ENCODE results near the gene SPRYD3. TPM values are rescaled to one million over a fixed set of nuclear protein-coding genes. Genes with fewer than 3 reads are reported as not detected.

Gene SPRYD3
- 39.2 TPM for total RNA-seq

GRCh38 chr12:53079226-53080117 lies at the start of gene SPRYD3:
Gene SPRYD3, minus strand, starts transcription at chr12:53079390. Its CDS starts 57 bp downstream, at chr12:53079333.

DNA sequence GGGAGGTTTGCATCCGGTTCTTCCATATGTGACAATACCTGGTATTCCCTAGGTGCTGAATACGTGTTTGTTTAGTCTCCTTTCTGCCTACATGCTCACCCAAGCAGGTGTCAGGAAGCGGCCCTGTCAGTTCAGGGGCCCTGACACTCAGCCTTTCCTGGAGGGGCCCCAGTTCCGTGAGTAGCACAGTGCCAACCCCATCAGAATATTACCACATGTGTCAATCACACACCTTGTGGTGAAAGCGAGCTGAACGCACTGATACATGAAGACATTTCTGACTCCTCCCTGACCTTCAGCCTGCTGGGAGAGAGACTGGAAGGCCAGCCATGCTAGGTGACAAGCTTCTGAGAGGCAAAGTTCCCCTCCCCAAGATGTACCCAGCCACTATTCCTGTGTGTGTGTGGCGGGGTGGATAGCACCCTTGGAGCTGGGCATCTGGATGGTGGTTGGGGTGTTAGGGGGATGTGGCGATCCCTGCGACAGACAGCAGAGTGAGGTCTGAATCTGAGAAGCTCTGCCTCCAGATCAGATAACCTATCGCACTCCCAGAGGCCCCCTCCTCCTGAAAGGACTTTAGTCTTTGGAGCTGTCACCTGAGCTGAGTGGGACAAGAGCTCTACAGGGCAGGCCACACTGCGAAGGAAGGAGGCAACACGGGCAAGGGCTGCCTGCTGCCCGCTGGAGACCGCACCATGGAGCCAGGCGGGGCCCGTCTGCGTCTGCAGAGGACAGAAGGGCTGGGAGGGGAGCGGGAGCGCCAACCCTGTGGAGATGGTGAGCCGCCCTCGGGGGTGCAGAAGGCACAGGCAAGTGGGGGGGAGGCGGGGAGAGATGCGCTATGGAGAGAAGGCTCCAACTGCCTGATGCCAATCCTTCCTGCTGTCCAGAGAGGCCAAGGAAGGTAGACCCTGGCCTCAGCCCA lies 24.0 kb upstream of the SPRYD3 start, which contains the start of gene SOAT2:
Gene SOAT2, plus strand, starts transcription at position 604 of the 925 bp plus-strand sequence. Its CDS starts 92 bp downstream, at position 696.

GRCh38 chr12:53097564-53098353 lies 18.6 kb upstream of the SPRYD3 start, which contains the start of gene IGFBP6:
Gene IGFBP6, plus strand, starts transcription at chr12:53097667. Its CDS starts 51 bp downstream, at chr12:53097718.

DNA sequence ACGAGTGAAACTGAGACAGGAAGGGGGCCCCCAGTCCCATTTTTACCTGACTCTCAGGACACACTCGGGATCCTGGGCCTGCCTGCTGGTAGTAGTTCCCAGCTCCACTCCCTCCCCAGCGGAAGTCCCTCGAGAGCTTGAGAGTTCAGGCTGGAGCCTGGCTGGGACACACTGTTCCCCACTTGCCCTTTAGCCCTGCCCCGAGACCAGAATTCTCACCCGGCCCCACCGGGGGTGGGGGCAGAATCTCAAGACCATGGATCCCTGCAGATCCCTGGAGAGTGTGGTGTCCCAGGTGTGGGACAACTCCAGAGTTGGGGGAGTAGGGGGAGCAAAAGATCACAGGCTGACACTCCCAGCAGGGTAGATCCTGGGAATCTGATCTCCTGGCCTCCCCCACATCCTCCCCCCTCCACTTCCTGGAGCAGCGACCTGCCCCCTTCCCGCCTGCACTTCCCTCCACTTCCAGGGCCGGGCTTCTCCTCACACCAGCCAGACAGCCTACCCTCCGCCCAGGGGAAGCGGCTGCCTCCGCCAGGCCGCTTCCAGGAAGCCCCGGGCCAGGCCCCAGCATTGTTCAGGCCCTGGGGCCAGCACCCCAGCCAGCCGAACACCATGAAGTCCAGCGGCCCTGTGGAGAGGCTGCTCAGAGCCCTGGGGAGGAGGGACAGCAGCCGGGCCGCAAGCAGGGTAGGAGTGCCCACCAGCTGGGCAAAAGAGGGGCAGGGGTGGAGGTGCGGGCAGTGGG lies 29.4 kb downstream of the SPRYD3 start, which contains the start of gene TNS2:
Gene TNS2, plus strand, starts transcription at position 495 of the 748 bp plus-strand sequence. Its CDS starts 121 bp downstream, at position 616.

Small RNA genes lying within 50 kb of the gene (small RNA-seq; reads per million reads assigned to genes)
- not detected for gene MIR6757

Other genes with a start within 250 kb of the SPRYD3 start
- gene KRT79, start 245.1 kb downstream of the SPRYD3 start, total RNA-seq = not detected
- gene KRT78, start 230.4 kb downstream of the SPRYD3 start, total RNA-seq = not detected
- gene KRT8, start 174.3 kb downstream of the SPRYD3 start, total RNA-seq = 0.92 TPM
- gene KRT18, start 130.3 kb downstream of the SPRYD3 start, total RNA-seq = 19.4 TPM
- gene EIF4B, start 72.9 kb downstream of the SPRYD3 start, total RNA-seq = 601 TPM
- 16.1 TPM for gene TNS2, start 29.3 kb downstream of the SPRYD3 start, total RNA-seq
- 12.7 TPM for gene IGFBP6, start 18.3 kb upstream of the SPRYD3 start, total RNA-seq
- gene SOAT2, start 24.1 kb upstream of the SPRYD3 start, total RNA-seq = not detected
- 17.8 TPM for gene ZNF740, start 101.3 kb upstream of the SPRYD3 start, total RNA-seq
- 16.6 TPM for gene CSAD, start 101.5 kb upstream of the SPRYD3 start, total RNA-seq
- 0.46 TPM for gene ITGB7, start 127.9 kb upstream of the SPRYD3 start, total RNA-seq
- gene RARG, start 152.8 kb upstream of the SPRYD3 start, total RNA-seq = 2.1 TPM
- 2.5 TPM for gene ESPL1, start 188.9 kb upstream of the SPRYD3 start, total RNA-seq
- 522 TPM for gene PFDN5, start 216.2 kb upstream of the SPRYD3 start, total RNA-seq
- gene MYG1, start 220.3 kb upstream of the SPRYD3 start, total RNA-seq = 41.5 TPM
- gene AAAS, start 242.2 kb upstream of the SPRYD3 start, total RNA-seq = 29.5 TPM